ENCODE measurements around the gene SLC51B.
"Not testable (repeated sequence)": the region's sequence is repeated elsewhere in the genome, so short reads cannot be mapped to it uniquely, and the experiment has no call there.

Gene SLC51B

DNA sequence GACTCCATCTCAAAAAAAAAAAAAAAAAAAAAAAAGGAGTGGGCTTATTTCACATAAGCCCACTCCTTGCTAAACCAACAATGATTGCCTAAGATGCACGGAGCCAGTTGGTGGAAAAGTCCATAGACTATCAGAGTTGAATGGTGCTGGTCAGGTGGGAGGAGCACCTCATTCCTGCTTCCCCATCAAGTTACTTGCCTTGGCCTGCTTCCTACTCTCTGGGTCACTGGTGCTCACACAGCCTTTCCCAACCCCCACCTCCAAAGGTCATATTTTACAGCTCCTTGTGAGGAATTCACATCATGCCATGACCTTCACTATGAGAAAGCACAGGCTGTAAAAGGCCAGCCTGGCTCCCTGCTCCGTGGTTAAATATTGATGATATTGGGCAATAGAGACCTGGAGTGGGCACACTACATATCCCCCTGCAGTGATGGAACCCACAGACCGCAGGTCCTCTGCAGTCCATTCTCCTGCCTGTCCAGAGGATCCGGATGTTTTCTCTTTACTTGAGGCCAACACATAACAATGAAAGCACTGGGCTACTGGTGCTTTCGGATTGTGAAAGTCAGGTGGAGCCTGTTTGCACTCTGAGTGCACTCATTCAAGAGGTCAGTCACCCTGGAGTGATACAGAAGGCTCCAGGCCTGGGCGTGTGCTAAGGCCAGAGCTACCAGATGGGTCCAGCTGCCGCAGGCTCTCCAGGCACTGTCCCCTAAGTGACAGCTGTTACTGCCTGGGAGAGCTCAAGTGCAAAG is at the start of gene SLC51B:
TSS of gene SLC51B (plus strand) at position 664 of the 758 bp plus-strand sequence. CDS start 4,618 bp downstream, outside the sequence.
- peak; percentile 31 for DNase-seq

DNA sequence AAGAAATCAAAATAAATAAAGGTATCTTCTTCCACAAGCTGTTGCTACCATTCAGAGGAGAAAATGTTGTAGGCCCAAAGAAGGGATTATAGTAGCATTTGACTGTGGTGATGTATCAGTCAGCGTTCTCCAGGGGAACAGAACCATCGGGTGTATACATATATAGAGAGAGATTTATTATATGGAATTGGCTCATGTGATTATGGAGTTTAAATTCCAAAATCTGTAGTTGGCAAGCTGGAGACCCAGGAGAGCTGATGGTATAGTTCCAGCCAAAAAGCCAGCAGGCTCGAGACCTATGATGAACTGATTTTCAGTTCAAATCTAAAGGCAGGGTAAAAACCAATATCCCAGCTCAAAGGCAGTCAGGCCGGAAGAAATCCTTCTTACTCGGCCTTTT is 48.1 kb upstream of the SLC51B start:
- no peak for DNase-seq

DNA sequence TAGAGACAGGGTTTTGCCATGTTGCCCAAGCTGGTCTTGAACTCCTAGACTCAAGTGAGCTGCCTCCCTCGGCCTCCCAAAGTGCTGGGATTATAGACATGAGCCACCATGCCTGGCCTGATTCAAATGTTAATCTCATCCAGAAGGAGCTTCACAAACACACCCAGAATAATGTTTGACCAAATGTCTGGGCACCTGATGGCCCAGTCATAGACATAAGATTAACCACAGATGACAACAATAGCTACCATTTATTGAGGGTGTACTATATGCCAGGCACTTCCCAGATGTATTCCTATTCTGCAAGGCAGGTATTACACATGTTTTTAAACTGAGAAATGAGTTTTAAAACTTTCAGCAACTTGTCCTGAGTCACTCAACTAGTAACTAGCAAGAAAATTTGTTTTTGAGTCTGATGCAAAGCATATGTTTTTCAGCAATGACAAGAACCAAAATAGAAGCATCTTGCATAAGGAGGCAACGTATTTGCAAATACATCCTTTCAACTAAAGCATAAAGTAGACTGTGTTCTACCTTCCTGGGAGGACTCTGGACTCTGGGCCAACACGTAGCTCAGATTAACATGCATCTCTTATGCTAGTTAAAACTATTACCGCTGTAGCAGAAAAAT is 47.3 kb upstream of the SLC51B start:
- no peak for DNase-seq

DNA sequence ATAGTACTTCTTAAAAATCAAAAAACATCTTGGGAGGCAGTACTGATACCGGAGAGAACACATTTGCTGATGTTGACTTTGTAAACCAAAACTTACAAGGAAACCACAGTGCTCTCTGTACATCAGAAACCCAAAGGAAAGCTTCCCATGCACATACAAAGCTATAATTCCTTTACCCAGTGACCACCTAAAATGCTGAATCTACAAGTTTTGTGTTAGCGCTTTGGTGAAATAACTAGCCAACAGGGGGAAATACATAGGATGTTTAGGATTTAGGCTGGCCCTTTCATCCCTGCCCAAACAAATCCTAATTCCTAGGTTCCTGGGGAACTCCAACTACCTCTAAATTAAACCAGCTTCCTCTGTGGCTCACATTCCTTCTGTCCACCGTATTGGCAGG is 40.2 kb upstream of the SLC51B start:
- no peak for DNase-seq

DNA sequence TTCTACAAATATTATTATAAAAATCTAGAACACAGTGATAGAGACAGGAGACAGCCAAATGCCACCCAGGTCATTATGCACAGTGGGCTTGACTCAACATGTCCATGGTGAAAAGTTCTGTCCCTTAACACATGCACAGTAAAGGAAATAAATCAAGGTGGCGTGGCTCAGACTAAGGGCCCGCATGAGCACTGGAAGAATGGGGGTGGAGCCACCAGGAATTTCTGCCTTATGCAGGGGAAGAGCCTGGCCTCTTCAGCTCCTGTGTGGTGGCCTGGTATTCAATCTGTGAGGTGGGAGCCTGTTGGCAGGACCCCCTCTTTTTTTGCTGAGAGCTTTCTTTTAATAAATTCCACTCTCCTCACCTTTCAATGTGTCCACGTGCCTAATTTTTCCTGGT is 38.3 kb upstream of the SLC51B start:
- no peak for DNase-seq

DNA sequence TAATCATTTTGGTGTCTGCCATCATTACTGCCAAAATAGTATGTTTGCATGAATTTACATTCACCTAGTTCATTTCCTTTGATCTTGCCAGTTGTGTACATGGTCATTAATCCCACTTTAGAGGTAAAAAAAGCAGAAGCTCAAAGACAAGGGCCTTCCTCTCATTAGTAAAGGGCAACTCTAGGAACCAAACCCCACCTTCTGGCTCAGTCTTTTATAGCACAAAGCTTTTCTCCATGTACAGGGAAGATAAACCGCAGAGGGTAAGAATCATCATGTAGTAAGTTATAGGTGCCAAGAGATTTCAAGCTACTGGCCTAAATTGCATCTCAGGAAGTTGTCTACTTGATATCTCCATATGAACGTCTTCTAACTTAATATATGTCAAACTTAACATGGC is 36.2 kb upstream of the SLC51B start:
- DNase-seq: no peak

DNA sequence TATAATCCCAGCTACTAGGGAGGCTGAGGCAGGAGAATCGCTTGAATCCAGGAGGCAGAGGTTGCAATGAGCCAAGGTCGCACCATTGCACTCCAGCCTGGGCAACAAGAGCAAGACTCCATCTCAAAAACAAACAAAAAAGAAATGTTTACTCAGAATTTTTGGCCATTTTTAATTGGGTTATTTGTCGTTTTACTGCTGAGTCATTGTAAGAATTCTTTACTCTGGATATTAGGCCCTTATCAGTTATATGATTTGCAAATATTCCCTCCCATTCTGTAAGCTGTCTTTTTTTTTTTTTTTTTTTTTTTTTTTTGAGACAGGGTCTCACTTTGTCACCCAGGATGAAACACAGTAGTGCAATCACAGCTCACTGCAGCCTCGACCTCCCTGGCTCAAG is 34.0 kb upstream of the SLC51B start:
- DNase-seq: not testable (repeated sequence)

DNA sequence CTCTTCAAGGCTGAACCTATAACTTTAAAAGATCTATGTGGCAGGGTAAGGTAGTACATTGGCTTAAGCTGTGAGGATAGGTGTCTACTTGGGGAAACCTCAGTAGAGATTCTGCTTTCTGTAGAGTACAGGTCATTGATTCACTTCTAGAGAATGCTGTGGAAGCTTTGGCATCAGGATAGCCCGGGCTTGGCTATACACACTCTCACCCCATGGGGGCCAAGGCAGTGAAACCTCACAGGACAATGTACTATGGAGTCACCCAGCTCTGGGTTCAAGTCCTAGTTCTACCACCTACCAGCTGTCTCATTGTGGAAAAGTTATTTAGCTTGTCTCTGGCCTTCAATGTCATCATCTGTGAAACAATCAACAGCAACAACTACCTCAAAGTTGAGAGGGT is 24.8 kb upstream of the SLC51B start:
- DNase-seq: no peak

DNA sequence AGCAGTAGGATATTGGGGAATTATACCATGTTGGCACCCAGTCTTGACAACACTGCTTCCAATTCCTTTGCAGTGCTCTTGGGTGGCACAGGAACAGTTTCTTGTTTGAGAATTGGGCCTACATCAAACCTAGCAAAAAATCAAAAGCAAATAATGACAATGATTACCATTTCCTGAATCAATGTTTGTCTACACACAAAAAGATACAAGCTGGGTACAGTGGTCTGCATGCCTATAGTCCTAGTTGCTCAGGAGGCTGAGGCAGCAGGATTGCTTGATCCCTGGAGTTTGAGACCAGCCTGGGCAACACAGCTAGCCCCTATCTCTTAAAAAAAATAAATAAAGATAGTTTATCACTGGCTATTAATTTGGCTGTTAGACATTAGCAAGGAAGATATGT is 23.7 kb upstream of the SLC51B start:
- no peak for DNase-seq

DNA sequence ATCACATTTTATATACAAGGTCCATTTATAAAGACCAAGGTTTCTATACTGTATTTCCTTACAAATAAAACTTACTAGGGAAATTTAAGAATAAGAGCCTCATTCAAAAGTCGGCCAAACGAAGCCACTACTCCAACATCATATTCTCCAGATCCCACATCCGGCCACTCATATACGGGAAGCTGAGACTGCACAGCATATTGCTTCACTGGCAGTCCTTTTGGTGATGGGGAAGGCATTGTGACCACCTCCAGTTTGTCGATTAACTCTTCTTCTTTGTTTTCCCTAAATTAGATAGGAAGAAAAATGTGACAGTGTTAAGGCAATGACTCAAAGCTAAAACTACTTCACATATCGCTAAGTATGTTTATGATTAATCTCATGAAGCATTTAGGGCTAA is 18.4 kb upstream of the SLC51B start:
- DNase-seq: no peak

DNA sequence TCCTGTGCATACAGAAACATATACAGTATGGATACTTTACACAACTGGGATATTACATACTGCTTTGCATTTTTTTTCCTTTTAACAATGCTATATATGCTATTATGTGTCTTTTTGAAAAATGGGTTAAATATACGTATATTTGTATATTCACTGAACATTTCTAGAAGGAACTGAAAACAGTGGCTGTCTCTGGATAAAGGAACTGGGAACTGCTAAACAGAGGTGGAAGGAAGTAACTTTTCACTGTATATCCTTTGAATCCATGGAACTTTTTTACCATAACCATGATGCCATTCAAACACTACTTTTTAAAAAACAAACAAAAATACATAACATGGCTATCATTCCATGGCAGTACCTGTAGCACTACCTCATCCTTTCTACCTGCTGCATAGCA is 17.6 kb upstream of the SLC51B start:
- no peak for DNase-seq

DNA sequence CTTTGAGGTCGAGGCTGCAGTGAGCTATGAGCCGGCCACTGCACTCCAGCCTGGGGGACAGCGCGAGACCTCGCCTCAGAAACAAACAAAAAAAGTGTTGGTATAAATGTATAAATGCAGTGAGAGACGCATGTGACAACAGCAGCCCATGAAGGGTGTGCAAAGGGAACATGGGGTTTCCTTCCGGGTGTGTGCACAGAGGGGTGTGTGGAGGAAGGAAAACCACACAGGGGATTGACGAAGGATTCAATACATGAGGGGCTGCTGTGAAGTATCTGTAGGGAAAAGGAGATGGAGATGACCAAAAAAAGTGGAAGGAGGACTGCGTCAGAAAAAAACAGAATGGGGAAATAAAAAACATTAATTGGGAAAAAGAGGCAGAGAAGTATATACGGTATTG is 16.8 kb upstream of the SLC51B start:
- DNase-seq: no peak

DNA sequence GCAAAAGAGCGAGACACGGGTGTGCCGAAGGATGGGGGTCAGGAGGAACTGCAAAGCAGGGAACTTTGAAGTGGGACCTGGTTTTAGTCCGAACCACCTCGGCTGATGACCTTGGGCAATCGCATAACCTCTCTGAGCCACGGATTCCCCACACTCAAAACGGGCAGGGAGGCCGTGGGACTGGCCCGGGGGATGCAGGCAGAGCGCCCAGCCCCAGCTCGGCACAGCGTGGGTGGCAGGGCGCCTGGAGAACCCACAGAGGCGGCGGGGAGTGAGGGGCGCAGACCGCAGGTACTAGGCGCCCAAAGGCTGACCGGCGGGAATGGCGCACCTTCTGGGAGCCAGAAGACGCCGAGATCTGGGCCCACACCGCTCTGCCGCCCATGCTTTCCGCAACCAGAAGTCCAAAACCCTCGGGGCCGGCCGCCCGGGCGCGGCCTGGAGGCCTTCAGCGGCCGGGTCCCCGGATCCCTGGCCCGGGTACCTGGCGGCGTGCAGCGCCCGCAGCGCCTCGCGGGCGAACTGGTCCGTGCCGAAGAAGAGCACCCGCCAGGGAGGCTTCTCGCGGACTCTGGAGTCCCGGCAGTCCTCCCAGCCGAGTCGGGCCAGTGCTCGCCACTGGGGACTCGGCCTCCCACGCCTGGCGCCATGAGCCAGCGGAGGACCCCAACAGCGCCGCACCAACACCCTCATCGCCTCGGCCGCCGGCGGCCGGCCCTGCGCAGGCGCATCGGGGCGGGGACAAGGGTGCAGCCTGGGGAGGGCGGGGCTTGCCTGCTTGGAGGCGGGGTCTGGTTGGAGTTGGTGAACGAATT is 16.1 kb upstream of the SLC51B start, which contains the start of gene MTFMT:
TSS of gene MTFMT (minus strand) at position 719 of the 815 bp plus-strand sequence. CDS start at position 693, 26 bp downstream.
- DNase-seq: peak; percentile 52

DNA sequence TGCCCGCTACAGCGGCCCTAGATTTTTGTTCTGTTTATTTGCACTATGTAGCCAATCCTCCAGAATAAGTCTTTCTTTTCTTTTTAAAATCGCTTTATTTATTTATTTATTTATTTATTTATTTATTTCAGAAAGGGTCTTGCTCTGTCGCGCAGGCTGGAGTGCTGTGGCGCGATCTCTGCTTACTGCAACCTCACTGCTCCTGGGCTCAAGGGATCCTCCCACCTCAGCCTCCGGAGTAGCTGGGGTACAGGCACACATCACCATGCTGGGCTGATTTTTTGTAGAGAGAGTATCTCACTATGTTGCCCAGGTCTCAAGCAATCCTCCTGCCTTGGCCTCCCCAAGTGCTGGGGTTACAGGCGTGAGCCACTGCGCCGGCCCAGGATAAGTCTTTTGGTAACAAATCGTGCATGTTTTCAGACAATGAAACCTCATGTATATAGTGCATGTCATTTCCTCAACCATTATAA is 15.4 kb upstream of the SLC51B start:
- DNase-seq: no peak

DNA sequence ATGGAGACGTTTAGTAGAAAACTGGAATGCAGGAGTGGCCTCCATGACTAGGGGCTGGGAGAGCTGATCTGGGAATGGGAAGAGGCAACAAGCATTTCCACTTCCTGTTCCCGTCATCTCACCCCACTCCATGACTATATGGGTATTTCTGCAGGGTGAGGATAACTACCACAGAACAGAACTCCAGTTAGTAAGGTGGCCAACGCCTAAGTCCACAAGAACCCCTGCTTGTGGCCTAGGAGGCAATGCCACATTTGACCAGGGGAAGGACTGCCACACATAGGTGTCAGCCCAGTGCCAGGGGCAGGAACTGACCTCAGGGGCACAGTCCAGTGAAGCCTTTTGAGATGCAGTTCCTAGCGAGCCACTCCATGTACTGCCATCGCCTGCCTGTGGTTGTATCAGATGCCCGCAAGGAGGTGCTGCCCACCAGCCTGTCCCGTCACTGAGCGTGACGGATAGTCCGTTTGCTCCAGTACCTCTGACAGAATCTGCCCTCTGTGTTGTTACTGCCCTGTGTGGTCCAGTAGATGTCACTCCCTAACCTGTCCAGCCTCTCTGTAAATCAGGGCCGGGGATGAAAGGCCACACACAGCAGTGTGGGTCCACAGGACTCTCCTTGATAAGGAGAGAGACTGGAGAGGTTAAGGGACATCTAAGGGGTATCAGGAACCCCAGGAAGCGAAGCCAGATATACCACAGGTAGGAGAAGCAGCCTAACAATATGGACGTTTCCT is 12.2 kb upstream of the SLC51B start:
- DNase-seq: peak; percentile 6

DNA sequence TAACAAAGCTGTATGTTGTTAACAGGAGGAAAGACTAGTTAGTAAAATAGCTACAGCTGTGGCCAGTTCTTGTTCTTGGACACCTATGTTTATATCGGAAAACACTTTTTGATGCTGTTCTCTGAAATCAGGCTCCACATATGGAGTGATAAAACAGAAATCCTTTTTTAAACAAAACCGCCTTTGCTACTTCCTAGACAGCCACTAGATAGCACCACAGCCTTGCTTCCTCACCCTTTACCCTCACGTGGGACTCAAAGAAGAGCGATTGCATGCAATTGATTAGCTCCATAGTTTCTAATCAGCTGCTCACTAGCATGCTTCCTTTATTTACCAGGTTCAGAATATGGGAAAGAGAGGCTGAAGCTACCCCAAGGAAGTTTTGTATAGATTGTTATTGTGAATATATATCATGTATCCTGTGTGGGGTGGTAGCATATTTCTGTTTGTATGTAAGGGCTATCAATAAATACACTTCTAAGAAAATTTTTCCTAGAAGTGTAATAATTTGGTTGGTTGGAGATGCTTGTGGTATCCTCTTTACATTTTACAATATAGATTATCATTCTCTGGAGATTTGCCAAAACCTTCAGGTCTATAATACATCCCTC is 11.4 kb upstream of the SLC51B start:
- DNase-seq: peak; percentile 30

DNA sequence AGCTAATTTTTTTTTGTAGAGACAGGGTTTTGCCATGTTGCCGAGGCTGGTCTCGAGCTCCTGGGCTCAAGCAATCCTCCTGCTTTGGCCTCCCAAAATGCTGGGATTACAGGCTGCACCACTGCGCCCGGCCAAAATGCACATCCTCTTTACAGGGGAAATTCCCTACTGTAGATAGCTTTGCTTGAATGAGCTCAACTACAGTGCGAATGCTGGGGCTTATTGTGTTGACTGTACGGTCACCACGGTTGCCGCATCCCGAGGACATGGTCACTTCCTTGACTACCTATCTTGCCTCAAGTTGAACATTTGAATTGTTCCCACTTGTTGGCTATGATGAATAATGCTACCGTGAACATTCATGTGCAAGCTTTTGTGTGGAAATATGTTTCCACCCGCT is 10.5 kb upstream of the SLC51B start:
- DNase-seq: no peak

DNA sequence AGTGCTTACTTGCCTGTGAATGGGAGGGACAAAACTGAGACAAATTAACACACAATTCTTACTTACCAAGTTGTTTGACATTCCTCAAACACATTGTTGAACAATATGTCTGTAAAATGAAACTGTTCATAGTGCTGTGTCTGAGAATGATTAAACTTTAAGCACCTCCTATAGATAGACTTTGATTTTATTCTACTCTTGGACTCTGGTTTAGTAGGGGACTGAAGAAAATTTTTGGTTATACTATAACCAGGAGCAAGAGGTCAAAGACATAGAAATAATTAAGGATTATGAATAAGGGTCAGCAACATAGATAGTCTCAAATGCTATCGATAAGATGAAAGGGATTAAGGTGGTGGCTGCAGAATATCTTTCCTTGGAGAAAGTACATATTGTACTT is 7.9 kb upstream of the SLC51B start:
- DNase-seq: no peak

DNA sequence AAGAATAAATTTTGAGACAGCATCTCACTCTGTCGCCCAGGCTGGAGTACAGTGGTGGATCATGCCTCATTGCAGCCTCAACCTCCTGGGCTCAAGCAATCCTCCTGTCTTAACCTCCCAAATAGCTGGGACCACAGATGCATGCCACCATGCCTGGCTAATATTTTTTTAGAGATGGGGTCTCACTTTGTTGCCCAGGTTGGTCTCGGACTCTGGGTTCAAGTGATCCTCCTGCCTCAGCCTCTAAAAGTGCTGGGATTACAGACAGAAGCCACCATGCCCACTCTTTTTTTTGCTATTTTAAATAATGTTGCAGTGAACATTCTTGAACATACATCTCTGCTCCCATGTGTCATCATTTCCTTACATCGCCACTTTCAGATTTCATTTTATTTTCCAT is 6.8 kb upstream of the SLC51B start:
- no peak for DNase-seq

DNA sequence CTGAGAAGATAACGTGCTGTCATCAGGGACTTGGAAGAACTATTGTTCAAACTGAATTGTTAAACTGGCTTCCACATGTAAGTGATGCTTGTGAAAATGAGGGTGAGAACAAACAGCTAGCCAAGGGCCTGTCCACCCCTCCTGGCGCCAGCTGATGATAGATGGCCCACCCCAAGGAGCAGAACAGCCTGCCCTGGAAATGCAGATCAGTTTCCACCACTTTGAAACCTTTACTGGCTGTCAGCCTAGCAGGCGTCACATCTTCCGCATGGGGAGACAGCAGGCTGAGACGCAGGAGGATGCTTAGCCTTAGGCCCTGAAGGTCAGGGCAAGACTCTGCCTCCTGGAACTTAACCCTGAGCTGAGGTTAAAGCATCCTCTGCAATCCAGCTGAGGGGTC is 6.4 kb upstream of the SLC51B start:
- DNase-seq: no peak

DNA sequence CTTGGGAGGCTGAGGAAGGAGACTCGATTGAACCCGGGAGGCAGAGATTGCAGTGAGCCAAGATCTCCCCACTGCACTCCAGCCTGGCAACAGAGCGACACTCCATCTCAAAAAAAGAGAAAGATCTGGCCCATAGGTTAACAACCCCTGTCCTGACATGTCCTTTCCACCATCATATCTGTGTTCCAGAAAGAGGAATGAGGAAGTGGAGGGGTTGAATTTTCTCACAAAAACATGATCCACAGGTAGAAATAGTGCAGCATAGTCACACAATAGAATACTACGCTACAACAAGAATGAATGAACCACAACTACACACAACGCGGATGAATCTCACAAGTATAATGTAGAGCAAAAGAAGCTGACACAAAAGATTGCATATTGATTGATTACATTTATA is 4.7 kb upstream of the SLC51B start:
- no peak for DNase-seq

DNA sequence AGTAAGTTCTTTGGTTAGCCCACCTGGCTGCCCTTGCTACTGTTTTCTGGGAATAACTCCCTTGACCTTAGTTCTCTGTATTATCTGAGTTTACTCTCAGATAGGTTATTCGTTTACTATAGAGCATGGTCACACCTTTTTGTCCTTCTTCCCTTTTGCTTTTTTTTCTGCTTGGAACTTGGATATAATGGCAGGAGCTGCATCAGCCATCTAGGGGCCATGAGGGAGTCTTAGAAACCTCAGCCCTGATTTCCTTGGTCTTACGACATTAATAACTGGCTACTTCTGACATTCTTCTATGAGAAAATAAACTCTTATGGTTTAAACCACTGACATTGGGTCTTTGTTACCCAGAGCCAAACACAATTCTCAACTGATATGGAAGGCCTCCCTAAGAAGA is 3.4 kb upstream of the SLC51B start:
- no peak for DNase-seq
